HepG2 (cell line): Measurements from ENCODE around the gene ASGR1. TPM values are rescaled to one million over a fixed set of nuclear protein-coding genes. Genes with fewer than 3 reads are reported as not detected.

Experiments used
- HIC2 ChIP-seq: sonication (generic); formaldehyde crosslinking; IDR thresholded peaks from 2 replicates; pipeline ENCODE4 v1.9.0; 2022; ENCODE audit warnings: low read depth, missing genetic modification reagents
- KLF11 ChIP-seq: IDR thresholded peaks from 2 replicates; pipeline ENCODE4 v1.6.1; 2016; ENCODE audit warnings: missing compliant biosample characterization
- LCORL ChIP-seq, 2 experiments: fragments of 450-650 bp in 1 of 2; sonication (generic) in 1 of 2; formaldehyde crosslinking in 1 of 2; IDR thresholded peaks; 2 replicates each; pipeline versions ENCODE4 v1.5.0 to v1.6.1; 2017 to 2020; ENCODE audit warnings: antibody characterized with exemption in 1 of 2, missing genetic modification reagents in 1 of 2
- MXI1 ChIP-seq: IDR thresholded peaks from 3 replicates; pipeline ENCODE4 v1.6.1; 2012; ENCODE audit warnings: low read depth, low read length, inconsistent platforms, borderline replicate concordance
- POGK ChIP-seq: sonication (generic); formaldehyde crosslinking; conservative IDR thresholded peaks from 2 replicates; pipeline ENCODE4 v1.8.0; 2022; ENCODE audit warnings: mild to moderate bottlenecking, moderate library complexity, missing genetic modification reagents
- RAD51 ChIP-seq: fragments of 450-650 bp; IDR thresholded peaks from 2 replicates; pipeline ENCODE4 v1.6.1; 2016; ENCODE audit warnings: borderline replicate concordance
- SPEN ChIP-seq: sonication (generic); formaldehyde crosslinking; IDR thresholded peaks from 2 replicates; pipeline ENCODE4 v1.5.1; 2020; ENCODE audit warnings: low read depth, mild to moderate bottlenecking, missing genetic modification reagents
- TIGD3 ChIP-seq: sonication (generic); formaldehyde crosslinking; IDR thresholded peaks from 2 replicates; pipeline ENCODE4 v1.5.1; 2020; ENCODE audit warnings: mild to moderate bottlenecking, missing genetic modification reagents, borderline replicate concordance
- TRIM22 ChIP-seq: fragments of 450-650 bp; IDR thresholded peaks from 2 replicates; pipeline ENCODE4 v1.6.1; 2017
- ZBTB20 ChIP-seq: sonication (generic); formaldehyde crosslinking; IDR thresholded peaks from 2 replicates; pipeline ENCODE4 v1.8.1; 2023; ENCODE audit warnings: missing genetic modification reagents, low read depth, mild to moderate bottlenecking, borderline replicate concordance
- ZBTB42 ChIP-seq: sonication (generic); formaldehyde crosslinking; IDR thresholded peaks from 2 replicates; pipeline ENCODE4 v1.5.0; 2020; ENCODE audit warnings: mild to moderate bottlenecking, missing genetic modification reagents
- ZFP36 ChIP-seq: fragments of 150-350 bp; IDR thresholded peaks from 2 replicates; pipeline ENCODE4 v1.6.1; 2018; ENCODE audit warnings: borderline replicate concordance, low read length, low read depth; ENCODE audit not compliant: partially characterized antibody
- ZKSCAN1 ChIP-seq: fragments of 150-350 bp; IDR thresholded peaks from 2 replicates; pipeline ENCODE4 v1.6.1; 2014; ENCODE audit warnings: low read length
- ZMYM2 ChIP-seq: sonication (generic); formaldehyde crosslinking; IDR thresholded peaks from 2 replicates; pipeline ENCODE4 v1.8.0; 2022; ENCODE audit warnings: mild to moderate bottlenecking, missing genetic modification reagents
- ZNF138 ChIP-seq: sonication (generic); formaldehyde crosslinking; IDR thresholded peaks from 2 replicates; pipeline ENCODE4 v1.5.0; 2020; ENCODE audit warnings: mild to moderate bottlenecking, low read depth, missing genetic modification reagents
- ZNF18 ChIP-seq: sonication (generic); formaldehyde crosslinking; IDR thresholded peaks from 2 replicates; pipeline ENCODE4 v1.8.0; 2022; ENCODE audit warnings: mild to moderate bottlenecking, missing genetic modification reagents; ENCODE audit not compliant: insufficient replicate concordance
- ZNF446 ChIP-seq: sonication (generic); formaldehyde crosslinking; IDR thresholded peaks from 2 replicates; pipeline ENCODE4 v1.5.0; 2020; ENCODE audit warnings: mild to moderate bottlenecking, missing genetic modification reagents
- ZNF557 ChIP-seq: sonication (generic); formaldehyde crosslinking; IDR thresholded peaks from 2 replicates; pipeline ENCODE4 v1.4.0; 2020; ENCODE audit warnings: missing genetic modification reagents
- ZNF792 ChIP-seq: IDR thresholded peaks from 2 replicates; pipeline ENCODE4 v1.6.1; 2016
- ZSCAN29 ChIP-seq: sonication (generic); formaldehyde crosslinking; conservative IDR thresholded peaks from 2 replicates; pipeline ENCODE4 v1.4.0; 2020; ENCODE audit warnings: mild to moderate bottlenecking, missing genetic modification reagents
- polyA plus RNA-seq, 8 experiments: library from polyadenylated mRNA; depleted of rRNA in 3 of 8; stranded (reverse) in 7 of 8; unstranded in 1 of 8; fragments of >200 nt; fragmentation: Illumina TruSeq in 4 of 8; extraction: Trizol in 4 of 8; gene quantifications; 2 replicates each; pipeline versions ENCODE4 v1.2.1 to v1.2.3, GENCODE V29; 2011 to 2016; ENCODE audit warnings: low read depth in 4 of 8, missing spikeins in 1 of 8, mixed read lengths in 1 of 8; ENCODE audit not compliant: insufficient read depth in 1 of 8
- total RNA-seq, 5 experiments: library from RNA; depleted of rRNA; stranded (reverse); fragments of >200 nt; fragmentation: Illumina TruSeq; extraction: Trizol; gene quantifications; 2 replicates each; pipeline ENCODE4 v1.2.3, GENCODE V29; 2016; ENCODE audit warnings: low read depth in 1 of 5

ASGR1 gene
- total and polyA plus RNA-seq, 2 of the 13 experiments (the other 11 are each of a cell fraction or from before 2014, with no cell fraction given) = 353 to 796 TPM

GRCh38 chr17:7132511-7133094 is 46.6 kb downstream of the ASGR1 start (continued):
- no peak for TF ChIP-seq ZNF557
- TF ChIP-seq ZFP36 = no peak
- TF ChIP-seq ZNF138 = no peak
- TF ChIP-seq KLF11 (CRISPR knock-in tag) = no peak
- no peak for TF ChIP-seq ZNF446
- TF ChIP-seq ZMYM2 = no peak
- TF ChIP-seq ZNF18 (CRISPR knock-in tag) = no peak
- no peak for TF ChIP-seq TIGD3 (CRISPR knock-in tag)
- 0 out of 2 replicates have a peak, but pooled peaks have one; percentile 43 for TF ChIP-seq ZSCAN29 (CRISPR knock-in tag)
- TF ChIP-seq ZNF792 (CRISPR knock-in tag) = no peak
- no peak for TF ChIP-seq MXI1
- TF ChIP-seq POGK (CRISPR knock-in tag) = no peak
- no peak for TF ChIP-seq ZKSCAN1
- TF ChIP-seq RAD51 = no peak
- no peak for TF ChIP-seq ZBTB20 (CRISPR knock-in tag)
- no peak for TF ChIP-seq ZBTB42 (CRISPR knock-in tag)
- TF ChIP-seq TRIM22 = no peak
- TF ChIP-seq SPEN (CRISPR knock-in tag) = peak; percentile 33; the same call in 1 of the 2 replicates
- no peak for TF ChIP-seq LCORL (IDR thresholded peaks at IDR 0.05)
- TF ChIP-seq LCORL (CRISPR knock-in tag; IDR thresholded peaks at IDR 0.05) = peak; percentile 57; the same call in 1 of the 2 replicates
- peak; percentile 86 for TF ChIP-seq HIC2 (CRISPR knock-in tag)
